NCI-H2029 (cell line): ENCODE results near the gene PACC1.
A peak's percentile ranks its signal among the peaks of the same experiment; 100 is the strongest.
"Not testable (repeated sequence)": the region's sequence is repeated elsewhere in the genome, so short reads cannot be mapped to it uniquely, and the experiment has no call there.

ENCODE experiments used
- DNase-seq: peaks from one replicate; lab custom pipeline; 2025; lab: John Stamatoyannopoulos, UW

Gene PACC1

DNA sequence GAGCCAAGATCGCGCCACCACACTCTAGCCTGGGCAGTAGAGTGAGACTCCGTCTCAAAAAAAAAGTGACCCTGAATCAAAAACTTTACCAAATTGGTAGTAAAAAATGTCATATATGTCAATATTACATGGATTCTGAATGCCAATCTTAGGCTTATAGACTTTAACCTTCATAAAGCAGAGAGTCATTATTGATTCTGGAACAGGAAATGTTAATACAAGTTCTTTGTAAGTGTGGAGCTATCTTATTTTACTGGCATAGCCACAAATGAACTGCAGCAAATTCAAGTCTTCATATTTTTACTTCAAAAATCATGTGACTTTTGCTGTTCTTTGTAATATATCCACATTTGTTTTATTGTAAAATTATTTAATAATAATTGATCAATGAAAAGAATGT, 88.1 kb downstream of the PACC1 start:
- DNase-seq = no peak

DNA sequence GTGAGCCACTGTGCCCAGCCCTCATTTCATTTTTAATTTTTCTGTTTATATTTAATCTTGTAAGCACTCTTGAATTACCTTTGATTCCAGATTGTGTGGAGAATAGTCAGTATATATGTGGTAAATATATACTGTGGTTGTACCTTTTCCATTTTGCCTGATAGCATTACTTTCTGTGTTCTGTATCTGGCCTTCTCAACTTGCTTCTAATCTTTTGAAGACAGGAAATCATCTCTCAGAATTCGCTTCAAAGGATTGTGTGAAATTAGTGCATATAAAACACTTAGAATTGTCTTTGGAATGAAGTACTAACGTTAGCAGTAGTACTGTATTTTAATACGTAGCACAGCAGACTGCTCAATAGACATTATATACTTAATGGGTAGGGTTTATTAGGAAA, 91.6 kb downstream of the PACC1 start:
- no peak for DNase-seq

DNA sequence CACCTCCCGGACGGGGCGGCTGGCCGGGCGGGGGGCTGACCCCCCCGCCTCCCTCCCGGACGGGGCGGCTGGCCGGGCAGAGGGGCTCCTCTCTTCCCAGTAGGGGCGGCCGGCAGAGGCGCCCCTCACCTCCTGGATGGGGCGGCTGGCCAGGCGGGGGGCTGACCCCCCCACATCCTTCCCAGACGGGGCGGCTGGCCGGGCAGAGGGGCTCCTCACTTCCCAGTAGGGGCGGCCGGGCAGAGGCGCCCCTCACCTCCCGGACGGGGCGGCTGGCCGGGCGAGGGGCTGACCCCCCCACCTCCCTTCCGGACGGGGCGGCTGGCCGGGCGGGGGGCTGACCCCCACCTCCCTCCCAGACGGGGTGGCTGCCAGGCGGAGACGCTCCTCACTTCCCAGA, 93.7 kb downstream of the PACC1 start:
- DNase-seq = not testable (repeated sequence)

DNA sequence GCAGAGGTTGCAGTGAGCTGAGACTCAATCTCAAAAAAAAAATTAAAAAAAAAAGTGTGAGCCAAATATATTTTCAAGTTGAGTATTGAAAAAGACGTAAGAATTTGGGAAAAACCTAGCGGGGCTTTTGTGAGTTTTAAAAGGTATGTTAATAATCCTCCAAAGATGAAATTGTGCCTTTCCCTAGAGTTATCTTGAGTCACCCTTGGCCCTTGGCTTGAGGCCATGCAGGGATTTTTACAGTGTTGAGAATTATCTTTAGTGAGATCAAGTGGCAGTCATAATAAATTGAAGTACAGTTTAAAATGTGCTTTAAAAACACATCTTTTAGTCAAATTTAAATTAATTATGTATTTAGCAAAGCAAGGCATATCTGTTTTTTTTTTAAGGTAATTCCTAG, 96.8 kb downstream of the PACC1 start:
- DNase-seq = no peak

DNA sequence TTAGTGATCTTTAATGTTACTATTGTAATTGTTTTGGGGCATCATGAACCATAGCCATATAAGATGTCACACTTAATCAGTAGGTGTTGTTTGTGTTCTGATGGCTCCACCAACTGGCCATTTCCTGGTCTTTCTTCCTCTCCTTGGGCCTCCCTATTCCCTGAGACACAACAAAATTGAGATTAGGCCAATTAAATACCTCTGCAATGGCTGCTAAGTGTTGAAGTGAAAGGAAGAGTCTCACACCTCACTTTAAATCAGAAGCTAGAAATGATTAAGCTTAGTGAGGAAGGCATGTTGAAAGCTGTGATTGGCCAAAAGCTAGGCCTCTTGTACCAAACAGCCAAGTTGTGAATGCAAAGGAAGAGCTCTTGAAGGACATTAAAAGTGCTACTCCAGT, 98.8 kb downstream of the PACC1 start:
- DNase-seq = peak; percentile 2

DNA sequence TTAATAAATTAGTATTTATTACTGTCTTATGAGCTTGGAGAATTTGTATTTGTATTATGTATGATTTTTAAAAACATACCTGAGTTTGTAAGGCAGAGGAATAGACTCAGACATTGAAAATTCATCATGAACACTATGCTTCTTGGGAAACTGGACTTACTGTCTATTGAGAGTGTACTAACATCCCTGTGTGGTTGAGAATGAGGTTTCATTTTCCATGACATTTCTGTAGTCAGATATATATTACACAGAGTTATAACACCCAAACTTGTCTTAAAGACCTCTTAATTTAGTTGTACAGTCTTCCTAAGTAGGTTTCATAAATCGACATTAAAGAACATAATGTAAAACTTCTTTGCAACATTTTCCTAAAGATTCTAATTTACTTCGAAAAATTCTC, 99.5 kb downstream of the PACC1 start:
- no peak for DNase-seq
